HG02763 (cell line): ENCODE data around the gene UBN1.

Experiments used
- ATAC-seq: cut with Tn5 transposase; IDR thresholded peaks from one replicate; pipeline ENCODE4 v1.9.1; 2021; ENCODE audit warnings: mild to moderate bottlenecking, moderate library complexity; ENCODE audit not compliant: unreplicated experiment

Gene UBN1

GRCh38 chr16:4820652-4821051 is 26.6 kb upstream of the UBN1 start:
- no peak for ATAC-seq

DNA sequence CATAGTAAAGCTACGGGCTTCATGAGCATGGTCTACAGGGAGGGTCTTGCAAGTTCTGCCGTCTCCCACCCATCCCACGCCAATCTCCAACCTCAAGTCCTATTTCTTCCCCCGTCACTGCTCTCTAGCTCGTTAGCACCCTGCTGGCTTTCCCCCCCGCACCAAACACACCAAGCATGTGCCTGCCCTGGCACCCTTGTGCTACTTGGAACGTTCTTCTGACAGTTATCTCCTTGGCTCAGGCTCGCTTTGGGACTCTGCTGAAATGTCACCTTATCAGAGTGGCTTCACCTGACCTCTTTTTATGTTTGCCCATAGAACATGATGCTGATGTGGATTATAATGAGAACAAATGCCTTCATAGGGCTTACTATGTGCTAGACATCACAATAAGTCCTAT is 22.1 kb upstream of the UBN1 start:
- ATAC-seq: no peak

GRCh38 chr16:4826526-4826925 is 20.8 kb upstream of the UBN1 start:
- no peak for ATAC-seq

DNA sequence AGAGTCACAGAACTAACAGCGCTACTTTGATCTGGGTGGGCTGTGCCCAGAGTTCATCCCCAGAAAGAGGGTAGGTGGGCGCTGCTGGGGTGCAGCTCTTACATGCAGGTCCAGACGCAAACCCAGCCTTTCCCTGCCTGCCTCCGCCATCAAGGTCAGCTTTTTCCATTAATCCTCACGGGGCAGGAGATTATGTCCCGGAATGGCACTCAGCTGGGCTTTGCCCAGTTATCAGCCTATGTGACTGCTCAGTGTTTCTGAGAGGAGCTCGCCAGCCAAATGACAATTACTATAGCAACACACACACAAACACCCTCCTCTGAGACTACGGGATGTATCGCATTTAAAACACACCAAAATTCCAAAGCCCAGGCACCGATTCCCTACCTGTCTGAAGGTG is 20.3 kb upstream of the UBN1 start:
- ATAC-seq: no peak

DNA sequence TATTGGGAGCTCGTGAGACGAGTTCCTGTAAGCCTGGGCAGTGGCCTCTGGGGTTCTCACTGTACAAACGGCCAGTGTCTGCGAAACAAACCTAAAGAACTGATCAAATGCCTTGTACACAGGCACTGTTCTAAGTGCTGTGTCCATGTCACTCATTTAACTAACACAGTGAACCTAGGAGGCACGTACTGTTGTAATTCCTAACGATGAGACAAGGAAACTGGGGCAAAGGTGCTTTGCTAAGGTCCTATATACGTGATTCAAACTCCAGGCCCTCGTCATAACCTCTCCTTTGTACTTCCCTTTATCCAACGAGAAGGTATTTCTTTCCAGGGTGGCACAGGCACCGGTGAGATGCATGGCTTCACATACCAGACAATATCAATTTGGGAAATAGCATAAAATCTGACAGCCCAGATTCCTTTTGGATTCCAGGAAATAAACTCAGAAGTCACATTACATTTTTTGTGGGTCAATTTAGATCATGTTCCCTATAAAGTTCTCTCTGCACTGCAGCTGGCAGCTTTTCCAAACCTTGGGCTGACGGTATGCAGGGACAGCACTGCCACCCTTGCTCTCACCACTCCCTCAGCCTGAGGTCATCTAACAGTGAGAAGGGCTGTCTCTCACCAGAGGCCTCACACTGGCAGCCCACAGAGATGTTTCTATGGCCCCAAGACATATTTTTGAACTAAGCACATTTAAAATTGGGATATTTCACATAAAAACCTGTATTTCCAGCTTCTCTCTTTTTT is 18.5 kb upstream of the UBN1 start:
- ATAC-seq: no peak

GRCh38 chr16:4830408-4830807 is 16.9 kb upstream of the UBN1 start:
- ATAC-seq: no peak

- ATAC-seq: no peak
Measured at GRCh38 chr16:4831616-4832015, 15.7 kb upstream of the UBN1 start.

DNA sequence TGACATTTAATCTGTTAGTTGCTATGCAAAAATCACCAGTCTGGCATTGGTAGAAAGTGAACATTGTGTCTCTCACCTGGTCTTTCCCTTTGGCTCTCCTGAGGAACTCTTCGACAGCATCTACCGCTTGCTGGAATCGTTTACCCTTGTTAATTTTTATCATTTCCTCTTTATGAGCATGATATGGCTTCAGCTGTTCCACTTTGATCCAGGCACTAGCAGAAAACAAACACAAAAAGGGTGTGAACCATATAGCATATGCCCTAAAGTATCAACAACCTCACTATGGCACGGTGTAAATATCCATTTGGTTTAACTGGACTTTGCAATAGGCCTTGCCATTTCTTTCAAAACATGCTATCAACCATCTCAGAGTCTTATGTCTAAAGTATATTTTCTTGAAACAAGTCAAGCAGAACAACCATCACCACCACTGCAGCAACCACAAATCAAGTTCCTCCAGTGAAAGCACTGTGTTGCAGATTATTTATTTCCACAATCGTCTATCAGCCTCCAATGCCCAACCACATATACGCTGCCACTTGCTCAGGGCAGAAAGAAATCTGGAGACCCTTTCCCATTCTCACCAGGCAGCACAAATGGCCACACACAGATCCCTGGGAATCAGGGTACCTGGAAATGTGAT is 14.5 kb upstream of the UBN1 start:
- ATAC-seq: no peak

GRCh38 chr16:4833584-4833983 is 13.7 kb upstream of the UBN1 start:
- no peak for ATAC-seq

DNA sequence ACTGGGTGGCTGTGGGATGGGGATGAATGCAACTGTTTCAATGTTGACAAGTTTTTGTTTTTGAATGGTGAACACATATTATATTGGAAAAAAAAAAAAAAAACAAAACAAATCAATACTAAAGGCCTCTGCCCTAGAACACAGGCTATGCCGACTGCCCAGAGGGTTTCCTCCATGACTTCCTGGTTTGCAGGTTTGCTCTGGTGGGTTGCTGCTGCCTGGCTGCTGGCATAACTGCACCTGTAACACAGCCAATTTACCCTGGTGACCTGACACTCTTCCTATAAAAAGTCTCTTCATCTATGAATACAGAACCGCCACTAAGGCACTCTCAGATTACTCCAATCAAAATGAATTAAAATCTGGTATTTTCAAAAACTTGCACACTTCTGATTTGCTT is 10.6 kb upstream of the UBN1 start:
- no peak for ATAC-seq

DNA sequence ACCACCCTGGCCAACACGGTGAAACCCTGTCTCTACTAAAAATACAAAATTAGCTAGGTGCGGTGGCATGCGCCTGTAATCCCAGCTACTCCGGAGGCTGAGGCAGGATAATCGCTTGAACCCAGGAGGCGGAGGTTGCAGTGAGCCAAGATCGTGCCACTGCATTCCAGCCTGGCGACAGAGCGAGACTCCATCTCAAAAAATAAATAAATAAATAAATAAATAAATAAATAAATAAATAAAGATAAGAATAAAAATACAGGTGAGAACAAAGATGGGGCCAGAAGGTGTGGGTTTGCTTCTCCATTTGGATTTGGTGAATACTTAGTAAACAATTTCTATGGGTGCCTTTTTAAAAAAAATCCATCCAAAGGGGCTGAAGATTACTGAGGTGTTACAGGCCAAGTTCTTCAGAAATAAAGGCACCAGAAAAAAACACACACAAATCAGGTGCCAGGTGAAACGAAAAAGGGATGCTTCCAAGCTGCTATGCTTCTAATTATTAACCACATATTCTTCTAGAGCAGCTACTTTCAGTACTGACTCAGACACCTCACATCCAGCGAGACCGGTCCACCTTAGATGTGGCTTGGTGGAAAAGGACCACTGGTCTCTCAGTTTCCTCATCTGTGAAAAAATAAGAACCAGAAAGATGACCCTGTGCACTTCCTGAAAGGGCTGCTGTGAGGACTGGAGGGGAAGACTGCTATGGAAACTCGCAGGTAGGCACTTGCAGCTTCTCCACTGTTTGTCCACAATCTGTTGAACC is 9.4 kb upstream of the UBN1 start:
- ATAC-seq: no peak

GRCh38 chr16:4839942-4840341 is 7.3 kb upstream of the UBN1 start:
- ATAC-seq: no peak

GRCh38 chr16:4840984-4841383 is 6.3 kb upstream of the UBN1 start:
- ATAC-seq: no peak

DNA sequence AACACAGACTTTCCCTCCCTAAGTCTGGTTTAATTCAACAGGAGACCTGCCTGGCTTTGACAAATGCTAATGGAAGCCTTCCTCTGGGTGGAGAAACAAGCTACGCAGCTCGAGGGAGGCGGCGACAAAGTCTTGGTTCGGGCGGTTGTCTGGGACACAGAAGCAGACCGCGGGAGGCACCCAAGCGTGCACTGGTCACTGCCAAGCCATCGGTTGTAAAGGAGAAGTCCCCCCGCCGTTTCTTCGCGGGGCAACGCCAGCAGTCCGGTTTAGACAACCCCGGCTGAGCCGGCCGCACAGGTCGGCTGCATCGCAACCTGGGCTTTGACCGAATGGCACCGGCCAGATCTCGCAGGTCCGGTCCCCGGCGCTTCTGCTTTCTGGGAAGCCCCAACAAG is 779 bp upstream of the UBN1 start:
- ATAC-seq: peak; percentile 22

DNA sequence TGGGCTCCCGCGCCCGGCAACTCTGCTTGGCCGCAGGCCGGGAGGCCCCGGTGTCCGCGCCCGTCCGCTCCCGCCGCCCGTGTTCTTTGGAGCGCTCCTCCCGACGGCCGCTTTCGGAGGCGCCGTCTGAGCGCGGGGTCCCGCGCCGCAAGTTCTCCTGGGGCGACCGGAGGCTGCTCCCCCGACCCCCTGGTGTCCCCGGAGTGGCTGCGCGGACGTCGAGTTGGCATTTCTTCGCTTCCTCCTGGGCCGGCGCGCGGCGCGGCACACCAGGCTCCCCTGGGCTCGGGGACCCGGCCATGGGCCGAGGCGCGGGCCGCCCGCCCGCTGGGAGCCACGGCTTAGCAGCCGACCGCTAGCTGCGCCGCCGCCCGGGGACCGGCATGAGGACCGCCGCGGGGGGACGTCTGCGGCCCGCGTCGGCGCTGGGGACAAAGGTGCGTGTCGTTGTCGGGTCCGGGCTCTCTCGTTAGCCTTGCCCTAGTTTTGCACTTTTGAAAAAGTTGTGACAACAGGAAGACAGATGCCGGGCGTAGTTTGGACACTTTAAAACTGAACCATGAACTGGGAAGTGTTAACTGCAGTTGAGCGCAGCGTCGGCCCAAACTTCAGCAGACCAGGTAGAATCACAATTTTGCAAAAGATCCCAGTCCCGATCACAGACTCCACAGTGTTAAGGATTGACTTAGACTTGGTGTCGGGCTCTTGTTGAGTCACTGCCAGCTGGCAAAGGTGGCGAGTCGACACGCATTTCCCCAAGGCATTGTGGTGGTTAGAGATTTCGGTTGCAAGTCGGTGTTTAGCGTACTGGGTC is 700 bp downstream of the UBN1 start:
- ATAC-seq: peak; percentile 11

GRCh38 chr16:4850211-4850610 is 2.9 kb downstream of the UBN1 start:
- no peak for ATAC-seq

GRCh38 chr16:4852221-4852872 is 5.1 kb downstream of the UBN1 start:
- no peak for ATAC-seq

DNA sequence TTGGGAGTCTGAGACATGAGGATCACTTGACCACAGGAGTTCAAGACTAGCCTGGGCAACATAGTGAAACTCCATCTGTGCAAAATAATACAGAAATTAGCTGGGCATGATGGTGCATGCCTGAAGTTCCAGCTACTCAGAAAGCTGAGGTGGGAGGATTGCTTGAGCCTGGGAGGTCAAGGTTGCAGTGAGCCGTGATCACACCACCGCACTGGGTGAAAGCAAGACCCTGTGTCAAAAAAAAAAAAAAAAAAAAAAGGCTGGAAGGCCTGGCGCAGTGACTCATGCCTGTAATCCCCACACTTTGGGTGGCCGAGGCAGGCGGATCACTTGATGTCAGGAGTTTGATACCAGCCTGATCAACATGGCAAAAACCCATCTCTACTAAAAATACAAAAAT is 8.1 kb downstream of the UBN1 start:
- ATAC-seq: no peak

DNA sequence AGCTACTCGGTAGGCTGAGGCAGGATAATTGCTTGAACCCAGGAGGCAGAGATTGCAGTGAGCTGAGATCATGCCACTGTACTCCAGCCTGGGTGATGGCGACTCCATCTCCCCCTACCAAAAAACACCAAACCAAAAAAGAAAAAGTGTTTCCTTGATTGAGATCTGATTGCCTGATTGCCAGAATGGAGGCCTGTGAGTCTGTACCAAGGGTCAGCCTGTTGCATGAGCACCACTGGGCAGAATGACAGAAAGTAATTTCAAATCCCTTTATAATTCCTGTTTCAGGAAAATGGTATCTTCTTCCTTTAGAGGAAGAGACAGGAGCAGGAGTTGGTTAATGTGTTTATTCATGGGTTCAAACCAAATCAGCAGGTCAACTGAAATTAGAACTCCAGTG is 8.5 kb downstream of the UBN1 start:
- ATAC-seq: no peak

DNA sequence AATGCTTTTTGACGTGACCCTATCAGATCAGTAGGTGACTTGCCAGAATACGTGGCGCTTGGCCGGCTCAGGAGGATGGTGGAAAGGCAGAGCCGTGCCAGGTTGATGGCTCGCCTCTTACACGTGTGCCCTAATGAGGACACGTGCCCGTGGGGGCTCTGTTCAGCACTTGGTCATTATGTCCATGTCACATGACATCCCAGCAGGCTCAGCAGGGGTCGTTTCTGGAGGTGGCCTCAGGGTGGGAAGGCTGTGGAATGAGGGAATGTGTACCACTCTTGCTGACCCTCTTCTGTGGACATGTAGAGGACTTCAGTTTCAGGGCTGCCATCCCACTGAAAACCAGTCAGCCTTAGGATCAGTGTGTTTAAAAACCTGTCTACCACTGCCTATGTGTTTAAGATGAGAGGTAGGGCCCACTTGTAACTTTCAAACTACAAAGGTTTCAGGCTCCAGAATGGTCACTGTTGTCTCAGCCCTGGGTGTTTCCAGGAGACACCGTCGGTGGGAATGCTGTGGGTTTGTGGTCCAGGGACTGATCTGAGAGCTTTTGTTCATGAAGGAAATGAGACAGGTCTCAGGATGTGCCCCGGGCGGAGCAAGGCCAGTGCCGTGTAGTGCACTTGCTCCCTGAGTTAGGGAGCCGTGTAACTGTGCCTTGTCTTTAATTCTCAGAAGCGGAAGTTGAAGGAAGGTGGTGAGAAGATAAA is 12.1 kb downstream of the UBN1 start:
- no peak for ATAC-seq
